Measurements from ENCODE around the gene NDUFB2.

DNA sequence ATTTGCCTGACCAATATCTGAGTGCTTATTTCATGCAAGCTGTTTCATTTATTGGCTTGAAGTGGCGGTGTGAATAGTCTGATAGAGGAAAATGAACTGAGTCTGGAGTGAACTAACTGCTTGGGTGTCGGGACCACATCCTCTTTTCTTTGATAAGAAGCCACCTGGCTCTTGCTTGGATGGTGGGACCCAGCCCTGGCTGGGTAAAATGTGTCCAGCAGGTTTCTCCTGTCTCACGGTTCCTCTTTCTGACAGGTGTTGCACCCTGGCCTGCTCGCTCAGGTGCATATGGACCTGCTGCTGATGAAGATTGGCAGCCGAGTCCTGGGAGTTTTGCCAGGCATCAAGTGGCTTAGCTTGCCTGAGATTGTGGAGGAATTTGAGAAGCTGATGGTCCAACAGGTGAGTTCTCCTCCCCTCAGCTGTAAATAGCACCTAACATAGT is 22.1 kb upstream of the NDUFB2 start:
- TF ChIP-seq CTCF (IDR thresholded peaks at IDR 0.05) (no peak), POLR2A (IDR thresholded peaks at IDR 0.05) (no peak), POLR2AphosphoS5 (IDR thresholded peaks at IDR 0.05; ENCODE audit: insufficient read depth in 1 of 2, low read depth in 1 of 2) (no peak)
